Parathyroid adenoma (tissue), 2 donors: ENCODE data around the gene MPHOSPH9.

Experiments
- H2AFZ ChIP-seq: fragments of 300-600 bp; sonication (generic); one replicate; pipeline ENCODE4 v1.7.0; 2017; ENCODE audit warnings: antibody characterized with exemption, mild to moderate bottlenecking
- H3K27ac ChIP-seq: fragments of 300-600 bp; sonication (generic); one replicate; pipeline ENCODE4 v1.7.0; 2017
- H3K27me3 ChIP-seq: fragments of 300-600 bp; sonication (generic); one replicate; pipeline ENCODE4 v1.7.0; 2017; ENCODE audit warnings: low read length; ENCODE audit not compliant: control insufficient read depth, insufficient read depth
- H3K36me3 ChIP-seq: fragments of 300-600 bp; sonication (generic); one replicate; pipeline ENCODE4 v1.7.0; 2017; ENCODE audit warnings: low read length; ENCODE audit not compliant: control insufficient read depth, insufficient read depth
- H3K4me1 ChIP-seq: fragments of 300-600 bp; sonication (generic); one replicate; pipeline ENCODE4 v1.7.0; 2017; ENCODE audit warnings: control low read depth
- H3K4me2 ChIP-seq: fragments of 300-600 bp; sonication (generic); one replicate; pipeline ENCODE4 v1.7.0; 2017; ENCODE audit warnings: low read length
- H3K4me3 ChIP-seq: fragments of 300-600 bp; sonication (generic); one replicate; pipeline ENCODE4 v1.7.0; 2017; ENCODE audit warnings: low read depth, low read length
- H3K79me2 ChIP-seq: fragments of 300-600 bp; sonication (generic); one replicate; pipeline ENCODE4 v1.7.0; 2017; ENCODE audit warnings: control low read depth
- H3K9ac ChIP-seq: fragments of 300-600 bp; sonication (generic); one replicate; pipeline ENCODE4 v1.7.0; 2017; ENCODE audit warnings: mild to moderate bottlenecking
- H3K9me3 ChIP-seq: fragments of 300-600 bp; sonication (generic); one replicate; pipeline ENCODE4 v1.7.0; 2017; ENCODE audit warnings: low read length; ENCODE audit not compliant: control insufficient read depth
- TF ChIP-seq, protein P1 (sequence below): fragments of 300-600 bp; sonication (generic); IDR thresholded peaks from one replicate; pipeline ENCODE4 v1.7.0; 2017; ENCODE audit warnings: antibody characterized with exemption, mild to moderate bottlenecking
- donor health status: primary hyperparathyroidism.

The MPHOSPH9 gene

DNA sequence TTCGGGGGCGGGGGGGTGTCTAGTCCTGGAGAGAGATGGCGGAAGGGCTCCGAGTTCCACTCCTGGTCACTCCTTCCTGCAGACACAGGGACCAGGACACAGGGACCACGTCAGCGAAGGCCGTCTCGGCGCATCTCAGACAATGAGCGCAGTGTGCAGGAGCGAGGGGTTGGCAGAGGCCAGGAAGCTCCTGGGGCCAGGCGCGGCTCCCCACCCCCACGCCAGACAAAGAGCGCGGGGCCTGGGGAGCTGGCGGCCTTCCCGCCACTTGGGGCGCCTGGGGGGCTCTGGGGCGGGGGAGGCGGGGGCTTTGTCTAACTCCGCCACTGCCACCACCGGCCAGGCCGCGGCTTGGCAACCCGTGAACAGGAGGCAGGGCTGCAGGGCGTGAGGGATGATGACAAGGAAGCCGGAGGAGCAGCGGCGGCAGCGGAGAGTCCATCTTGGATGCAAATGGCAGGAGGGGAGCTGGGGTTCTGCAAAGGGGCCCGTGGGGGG lies 36.5 kb upstream of the MPHOSPH9 start:
- Histone ChIP-seq H3K27ac (peak overlapping the region; percentile 58), H3K9ac (no peak overlapping the region), H3K9me3 (no peaks in the 10 kb centered on the region), H2AFZ (peak overlapping the region; percentile 80), H3K4me1 (peaks cover 6% of the 10 kb centered on the region), H3K4me3 (peak overlapping the region; percentile 55), H3K27me3 (no peaks in the 10 kb centered on the region), H3K79me2 (peaks cover 15% of the 10 kb centered on the region), H3K36me3 (no peaks in the 10 kb centered on the region), H3K4me2 (peak overlapping the region; percentile 75)
- TF ChIP-seq, protein P1, sequence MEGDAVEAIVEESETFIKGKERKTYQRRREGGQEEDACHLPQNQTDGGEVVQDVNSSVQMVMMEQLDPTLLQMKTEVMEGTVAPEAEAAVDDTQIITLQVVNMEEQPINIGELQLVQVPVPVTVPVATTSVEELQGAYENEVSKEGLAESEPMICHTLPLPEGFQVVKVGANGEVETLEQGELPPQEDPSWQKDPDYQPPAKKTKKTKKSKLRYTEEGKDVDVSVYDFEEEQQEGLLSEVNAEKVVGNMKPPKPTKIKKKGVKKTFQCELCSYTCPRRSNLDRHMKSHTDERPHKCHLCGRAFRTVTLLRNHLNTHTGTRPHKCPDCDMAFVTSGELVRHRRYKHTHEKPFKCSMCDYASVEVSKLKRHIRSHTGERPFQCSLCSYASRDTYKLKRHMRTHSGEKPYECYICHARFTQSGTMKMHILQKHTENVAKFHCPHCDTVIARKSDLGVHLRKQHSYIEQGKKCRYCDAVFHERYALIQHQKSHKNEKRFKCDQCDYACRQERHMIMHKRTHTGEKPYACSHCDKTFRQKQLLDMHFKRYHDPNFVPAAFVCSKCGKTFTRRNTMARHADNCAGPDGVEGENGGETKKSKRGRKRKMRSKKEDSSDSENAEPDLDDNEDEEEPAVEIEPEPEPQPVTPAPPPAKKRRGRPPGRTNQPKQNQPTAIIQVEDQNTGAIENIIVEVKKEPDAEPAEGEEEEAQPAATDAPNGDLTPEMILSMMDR, result peak; percentile 7

DNA sequence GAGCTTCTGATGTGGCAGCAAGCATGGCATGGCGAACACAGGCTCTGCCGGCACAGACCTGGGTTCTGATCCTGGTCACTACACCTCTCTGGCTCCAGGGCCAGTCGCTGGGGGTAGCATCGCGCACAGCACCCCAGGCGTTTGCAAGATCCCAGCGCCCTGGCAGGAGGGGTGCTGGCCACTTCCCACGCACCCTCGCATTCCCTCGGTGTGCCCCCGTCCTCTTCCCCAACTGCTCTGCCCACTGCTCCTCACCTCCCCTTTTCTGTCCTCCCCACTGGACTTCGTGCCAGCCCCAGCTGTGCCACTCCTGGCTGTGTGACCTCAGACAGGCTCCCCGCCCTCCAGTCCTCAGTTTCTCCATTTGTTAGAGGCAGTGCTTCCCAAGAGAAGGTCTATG lies 35.9 kb upstream of the MPHOSPH9 start:
- Histone ChIP-seq H3K79me2 (peaks cover 15% of the 10 kb centered on the region), H3K9me3 (no peaks in the 10 kb centered on the region), H3K4me1 (peaks cover 6% of the 10 kb centered on the region), H3K4me3 (no peak overlapping the region), H3K27ac (peak overlapping the region; percentile 58), H3K36me3 (no peaks in the 10 kb centered on the region), H2AFZ (peak overlapping the region; percentile 80), H3K27me3 (no peaks in the 10 kb centered on the region), H3K4me2 (no peak overlapping the region), H3K9ac (no peak overlapping the region)
- TF ChIP-seq, protein P1, result no peak

DNA sequence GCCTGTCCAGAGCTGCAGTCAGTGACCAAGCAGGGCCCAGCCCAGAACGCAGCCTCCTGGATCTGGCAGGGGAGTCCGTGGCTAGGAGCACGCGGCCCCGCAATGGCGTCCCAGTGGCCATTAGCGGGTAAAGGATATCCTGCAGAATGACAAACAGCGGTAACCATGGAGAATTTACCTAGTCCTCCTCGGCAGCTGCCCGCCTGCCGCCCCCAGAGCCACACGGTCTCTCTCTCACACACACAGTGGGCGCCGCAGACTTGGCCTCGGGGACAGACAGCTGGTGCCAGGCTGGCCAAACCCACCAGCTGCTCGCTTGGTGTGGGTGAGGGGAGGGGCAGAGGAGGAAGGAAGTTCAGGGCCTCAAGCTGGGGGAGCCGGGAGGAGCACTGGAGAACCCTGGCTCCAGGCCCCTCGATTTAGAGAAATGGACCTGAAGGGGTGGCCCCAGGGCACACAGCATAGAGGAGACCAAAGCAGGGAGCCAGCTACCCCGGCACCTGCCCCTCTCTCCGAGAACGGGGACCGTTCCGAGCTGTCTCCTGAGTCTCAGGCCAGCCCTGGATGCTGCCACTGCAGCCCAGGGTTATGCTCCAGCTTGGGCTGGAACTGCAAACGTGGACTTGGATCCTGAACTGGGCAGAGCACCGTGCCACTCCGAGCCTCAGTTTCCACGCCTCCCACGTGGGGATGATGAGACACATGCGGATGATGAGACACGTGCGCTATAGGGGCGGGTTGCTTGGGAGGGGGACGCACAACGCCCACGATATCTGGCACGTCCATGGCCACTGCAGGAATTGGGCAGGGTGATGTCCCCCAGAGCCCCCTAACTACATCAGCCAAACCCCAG lies 35.3 kb upstream of the MPHOSPH9 start:
- H3K27me3 ChIP-seq, result no peaks in the 10 kb centered on the region
- peaks cover 6% of the 10 kb centered on the region for H3K4me1 ChIP-seq
- no peaks in the 10 kb centered on the region for H3K9me3 ChIP-seq
- H3K27ac ChIP-seq, result no peak overlapping the region
- no peak overlapping the region for H3K4me3 ChIP-seq
- H3K4me2 ChIP-seq, result no peak overlapping the region
- TF ChIP-seq, protein P1, result no peak
- H3K9ac ChIP-seq, result no peak overlapping the region
- peaks cover 19% of the 10 kb centered on the region for H3K79me2 ChIP-seq
- H2AFZ ChIP-seq, result no peak overlapping the region
- no peaks in the 10 kb centered on the region for H3K36me3 ChIP-seq

DNA sequence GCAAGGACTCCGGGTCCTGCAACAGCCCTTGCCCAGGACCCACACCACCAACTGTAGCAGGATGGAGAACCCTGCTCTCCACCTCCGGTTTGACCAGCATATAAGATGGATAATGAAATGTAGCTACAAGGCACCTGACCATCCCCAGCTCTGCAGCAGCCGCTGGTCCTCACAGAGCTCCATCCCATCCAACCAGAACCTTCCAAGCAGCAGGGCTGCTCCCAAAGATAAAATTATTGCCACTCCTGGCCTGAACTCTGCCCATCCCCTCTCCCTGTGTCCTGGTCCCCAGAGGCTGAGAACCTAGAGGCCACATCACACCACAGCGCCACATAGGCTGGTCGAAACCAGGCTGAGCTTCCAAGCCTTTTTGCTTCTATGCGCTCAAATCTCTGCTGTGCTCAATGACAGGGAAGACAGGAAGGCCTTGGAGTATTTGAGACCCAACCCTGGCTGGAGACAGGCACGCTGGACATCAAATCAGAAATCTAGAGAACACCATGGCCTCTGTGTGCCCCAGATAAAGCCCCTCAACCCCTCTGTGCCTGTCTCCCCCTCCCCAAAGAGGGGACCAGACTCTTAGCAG lies 34.5 kb upstream of the MPHOSPH9 start:
- no peak overlapping the region for H3K9ac ChIP-seq
- no peaks in the 10 kb centered on the region for H3K9me3 ChIP-seq
- H2AFZ ChIP-seq, result no peak overlapping the region
- no peak overlapping the region for H3K27ac ChIP-seq
- H3K4me3 ChIP-seq, result no peak overlapping the region
- H3K36me3 ChIP-seq, result no peaks in the 10 kb centered on the region
- no peak overlapping the region for H3K4me2 ChIP-seq
- peaks cover 19% of the 10 kb centered on the region for H3K79me2 ChIP-seq
- H3K4me1 ChIP-seq, result peaks cover 4% of the 10 kb centered on the region
- TF ChIP-seq, protein P1, result no peak
- no peaks in the 10 kb centered on the region for H3K27me3 ChIP-seq
